GM23338 (cell line): ENCODE measurements around the gene RAB3B. TPM values are rescaled to one million over a fixed set of nuclear protein-coding genes. Genes with fewer than 3 reads are reported as not detected.

Experiments used
- ATAC-seq: fragments of 200-7000 bp; cut with Tn5 transposase; 3 replicates; pipeline ENCODE4 v1.9.1; 2020
- DNase-seq: peaks from one replicate; pipeline ENCODE4 v3.0.0-alpha.2; 2015; ENCODE audit warnings: low spot score
- H2AFZ ChIP-seq: fragments of 200-600 bp; sonication (generic); 2 replicates; pipeline ENCODE4 v1.8.0; 2016; ENCODE audit warnings: antibody characterized with exemption, mild to moderate bottlenecking, moderate library complexity
- H3F3A ChIP-seq: fragments of 200-600 bp; sonication (generic); replicated peaks from 2 replicates; pipeline ENCODE4 v1.8.0; 2017; ENCODE audit warnings: antibody characterized with exemption, mixed run types, low read depth
- H3K27ac ChIP-seq: fragments of 200-600 bp; sonication (generic); 2 replicates; pipeline ENCODE4 v1.6.1; 2016; ENCODE audit warnings: low read depth
- H3K27me3 ChIP-seq: fragments of 200-600 bp; sonication (generic); 2 replicates; pipeline ENCODE4 v1.8.0; 2016; ENCODE audit warnings: mild to moderate bottlenecking, mixed run types, moderate library complexity; ENCODE audit not compliant: insufficient read depth
- H3K36me3 ChIP-seq: fragments of 200-600 bp; sonication (generic); 2 replicates; pipeline ENCODE4 v1.8.0; 2016; ENCODE audit warnings: mild to moderate bottlenecking; ENCODE audit not compliant: insufficient read depth
- H3K4me1 ChIP-seq: fragments of 200-600 bp; sonication (generic); 2 replicates; pipeline ENCODE4 v1.8.0; 2016; ENCODE audit warnings: mild to moderate bottlenecking, moderate library complexity; ENCODE audit not compliant: insufficient read depth
- H3K4me2 ChIP-seq: fragments of 200-600 bp; sonication (generic); 2 replicates; pipeline ENCODE4 v1.7.1; 2017; ENCODE audit warnings: mixed run types
- H3K4me3 ChIP-seq: fragments of 200-600 bp; sonication (generic); 2 replicates; pipeline ENCODE4 v1.6.1; 2016; ENCODE audit warnings: mixed run types
- H3K79me2 ChIP-seq: fragments of 200-600 bp; sonication (generic); replicated peaks from 2 replicates; pipeline ENCODE4 v1.8.0; 2017; ENCODE audit warnings: mild to moderate bottlenecking; ENCODE audit not compliant: insufficient read depth
- H3K9me2 ChIP-seq: fragments of 200-600 bp; sonication (generic); 2 replicates; pipeline ENCODE4 v1.8.0; 2017; ENCODE audit not compliant: insufficient read depth
- H4K20me1 ChIP-seq: fragments of 200-600 bp; sonication (generic); replicated peaks from 2 replicates; pipeline ENCODE4 v1.8.0; 2017; ENCODE audit warnings: mild to moderate bottlenecking; ENCODE audit not compliant: insufficient read depth
- H3K27ac Mint-ChIP-seq: 2 replicates; pipeline ENCODE4 v1.8.0; 2020; ENCODE audit warnings: inconsistent platforms, mild to moderate bottlenecking, moderate library complexity, mixed read lengths
- H3K27me3 Mint-ChIP-seq: 3 replicates; pipeline ENCODE4 v1.8.0; 2022; ENCODE audit warnings: low read depth, mild to moderate bottlenecking, moderate library complexity, mixed read lengths, inconsistent platforms; ENCODE audit not compliant: insufficient read depth, poor library complexity
- H3K36me3 Mint-ChIP-seq: 3 replicates; pipeline ENCODE4 v1.8.0; 2021; ENCODE audit warnings: low read depth, mild to moderate bottlenecking, inconsistent platforms, moderate library complexity, mixed read lengths
- H3K4me1 Mint-ChIP-seq: 3 replicates; pipeline ENCODE4 v1.8.0; 2020; ENCODE audit warnings: mild to moderate bottlenecking, inconsistent platforms, mixed read lengths
- H3K4me3 Mint-ChIP-seq: 3 replicates; pipeline ENCODE4 v1.8.0; 2021; ENCODE audit warnings: moderate library complexity, mild to moderate bottlenecking, inconsistent platforms, mixed read lengths
- H3K9me3 Mint-ChIP-seq: 3 replicates; pipeline ENCODE4 v1.8.0; 2020; ENCODE audit warnings: moderate library complexity, mild to moderate bottlenecking, inconsistent platforms, mixed read lengths
- CREB1 ChIP-seq: fragments of 250-450 bp; sonication (Bioruptor Pico); IDR thresholded peaks from 2 replicates; pipeline ENCODE4 v1.5.0; 2020; ENCODE audit warnings: low read depth, mild to moderate bottlenecking, moderate library complexity
- EZH2 ChIP-seq: fragments of 200-600 bp; sonication (generic); IDR thresholded peaks from one replicate; pipeline ENCODE4 v1.8.0; 2017; ENCODE audit warnings: antibody characterized with exemption, mild to moderate bottlenecking, low read depth; ENCODE audit not compliant: unreplicated experiment
- EZH2phosphoT487 ChIP-seq: fragments of 200-600 bp; sonication (generic); IDR thresholded peaks from one replicate; pipeline ENCODE4 v1.8.1; 2018; ENCODE audit warnings: antibody characterized with exemption; ENCODE audit not compliant: unreplicated experiment
- JUNB ChIP-seq: IDR thresholded peaks from one replicate; pipeline ENCODE4 v1.6.1; 2016; ENCODE audit warnings: antibody characterized with exemption; ENCODE audit not compliant: unreplicated experiment
- ZNF331 ChIP-seq: fragments of 250-450 bp; sonication (Bioruptor Pico); IDR thresholded peaks from 2 replicates; pipeline ENCODE4 v1.5.0; 2020; ENCODE audit warnings: low read depth, mild to moderate bottlenecking, moderate library complexity
- polyA plus RNA-seq: library from polyadenylated mRNA; unstranded; fragments of >200 nt; fragmentation: Nextera tagmentation; extraction: Ambion mirVana; gene quantifications from 2 replicates; pipeline ENCODE4 v1.2.1, GENCODE V29; 2016
- total RNA-seq: library from RNA; depleted of rRNA; stranded (reverse); fragments of >200 nt; shearing (Covaris generic); gene quantifications from 2 replicates; pipeline ENCODE4 v1.2.3, GENCODE V29; 2014
- TF ChIP-seq, protein P1 (sequence below): fragments of 250-450 bp; sonication (Bioruptor Pico); IDR thresholded peaks from 2 replicates; pipeline ENCODE4 v1.5.0; 2020; ENCODE audit warnings: mild to moderate bottlenecking, moderate library complexity
- TF ChIP-seq, protein P2 (sequence below): IDR thresholded peaks from 2 replicates; pipeline ENCODE4 v1.6.1; 2016; ENCODE audit warnings: antibody characterized with exemption
- TF ChIP-seq, protein P3 (sequence below), 2 experiments: fragments of 200-600 bp in 1 of 2; sonication (generic) in 1 of 2; conservative IDR thresholded peaks; 2 replicates each; pipeline versions ENCODE4 v1.5.1 to v1.6.1; 2016 to 2017; ENCODE audit warnings: antibody characterized with exemption in 2 of 2, low read depth in 2 of 2, mild to moderate bottlenecking in 2 of 2, moderate library complexity in 1 of 2

Gene RAB3B
- total and polyA plus RNA-seq, 2 experiments from 2014 or later, result 18.3 to 37.9 TPM

DNA sequence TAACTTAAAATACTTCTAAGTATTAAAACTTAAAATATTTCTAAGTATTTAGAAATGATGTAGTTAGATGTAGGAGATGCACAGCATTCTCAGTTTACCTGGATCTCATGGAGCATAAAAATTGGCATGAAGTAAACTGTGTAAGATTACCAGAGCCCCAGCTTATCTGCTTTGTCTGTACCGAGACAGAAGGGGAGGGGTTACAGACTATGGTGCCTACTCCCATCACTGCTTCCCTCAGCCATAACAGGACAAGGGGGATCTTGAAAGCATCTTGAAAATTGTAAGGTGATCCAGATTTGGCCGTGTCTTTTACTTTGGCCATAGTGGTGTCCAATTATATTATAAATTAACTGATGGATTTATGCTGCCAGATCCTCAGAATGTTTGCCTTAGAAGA, 130.8 kb downstream of the RAB3B start (continued):
- TF ChIP-seq, protein P1, sequence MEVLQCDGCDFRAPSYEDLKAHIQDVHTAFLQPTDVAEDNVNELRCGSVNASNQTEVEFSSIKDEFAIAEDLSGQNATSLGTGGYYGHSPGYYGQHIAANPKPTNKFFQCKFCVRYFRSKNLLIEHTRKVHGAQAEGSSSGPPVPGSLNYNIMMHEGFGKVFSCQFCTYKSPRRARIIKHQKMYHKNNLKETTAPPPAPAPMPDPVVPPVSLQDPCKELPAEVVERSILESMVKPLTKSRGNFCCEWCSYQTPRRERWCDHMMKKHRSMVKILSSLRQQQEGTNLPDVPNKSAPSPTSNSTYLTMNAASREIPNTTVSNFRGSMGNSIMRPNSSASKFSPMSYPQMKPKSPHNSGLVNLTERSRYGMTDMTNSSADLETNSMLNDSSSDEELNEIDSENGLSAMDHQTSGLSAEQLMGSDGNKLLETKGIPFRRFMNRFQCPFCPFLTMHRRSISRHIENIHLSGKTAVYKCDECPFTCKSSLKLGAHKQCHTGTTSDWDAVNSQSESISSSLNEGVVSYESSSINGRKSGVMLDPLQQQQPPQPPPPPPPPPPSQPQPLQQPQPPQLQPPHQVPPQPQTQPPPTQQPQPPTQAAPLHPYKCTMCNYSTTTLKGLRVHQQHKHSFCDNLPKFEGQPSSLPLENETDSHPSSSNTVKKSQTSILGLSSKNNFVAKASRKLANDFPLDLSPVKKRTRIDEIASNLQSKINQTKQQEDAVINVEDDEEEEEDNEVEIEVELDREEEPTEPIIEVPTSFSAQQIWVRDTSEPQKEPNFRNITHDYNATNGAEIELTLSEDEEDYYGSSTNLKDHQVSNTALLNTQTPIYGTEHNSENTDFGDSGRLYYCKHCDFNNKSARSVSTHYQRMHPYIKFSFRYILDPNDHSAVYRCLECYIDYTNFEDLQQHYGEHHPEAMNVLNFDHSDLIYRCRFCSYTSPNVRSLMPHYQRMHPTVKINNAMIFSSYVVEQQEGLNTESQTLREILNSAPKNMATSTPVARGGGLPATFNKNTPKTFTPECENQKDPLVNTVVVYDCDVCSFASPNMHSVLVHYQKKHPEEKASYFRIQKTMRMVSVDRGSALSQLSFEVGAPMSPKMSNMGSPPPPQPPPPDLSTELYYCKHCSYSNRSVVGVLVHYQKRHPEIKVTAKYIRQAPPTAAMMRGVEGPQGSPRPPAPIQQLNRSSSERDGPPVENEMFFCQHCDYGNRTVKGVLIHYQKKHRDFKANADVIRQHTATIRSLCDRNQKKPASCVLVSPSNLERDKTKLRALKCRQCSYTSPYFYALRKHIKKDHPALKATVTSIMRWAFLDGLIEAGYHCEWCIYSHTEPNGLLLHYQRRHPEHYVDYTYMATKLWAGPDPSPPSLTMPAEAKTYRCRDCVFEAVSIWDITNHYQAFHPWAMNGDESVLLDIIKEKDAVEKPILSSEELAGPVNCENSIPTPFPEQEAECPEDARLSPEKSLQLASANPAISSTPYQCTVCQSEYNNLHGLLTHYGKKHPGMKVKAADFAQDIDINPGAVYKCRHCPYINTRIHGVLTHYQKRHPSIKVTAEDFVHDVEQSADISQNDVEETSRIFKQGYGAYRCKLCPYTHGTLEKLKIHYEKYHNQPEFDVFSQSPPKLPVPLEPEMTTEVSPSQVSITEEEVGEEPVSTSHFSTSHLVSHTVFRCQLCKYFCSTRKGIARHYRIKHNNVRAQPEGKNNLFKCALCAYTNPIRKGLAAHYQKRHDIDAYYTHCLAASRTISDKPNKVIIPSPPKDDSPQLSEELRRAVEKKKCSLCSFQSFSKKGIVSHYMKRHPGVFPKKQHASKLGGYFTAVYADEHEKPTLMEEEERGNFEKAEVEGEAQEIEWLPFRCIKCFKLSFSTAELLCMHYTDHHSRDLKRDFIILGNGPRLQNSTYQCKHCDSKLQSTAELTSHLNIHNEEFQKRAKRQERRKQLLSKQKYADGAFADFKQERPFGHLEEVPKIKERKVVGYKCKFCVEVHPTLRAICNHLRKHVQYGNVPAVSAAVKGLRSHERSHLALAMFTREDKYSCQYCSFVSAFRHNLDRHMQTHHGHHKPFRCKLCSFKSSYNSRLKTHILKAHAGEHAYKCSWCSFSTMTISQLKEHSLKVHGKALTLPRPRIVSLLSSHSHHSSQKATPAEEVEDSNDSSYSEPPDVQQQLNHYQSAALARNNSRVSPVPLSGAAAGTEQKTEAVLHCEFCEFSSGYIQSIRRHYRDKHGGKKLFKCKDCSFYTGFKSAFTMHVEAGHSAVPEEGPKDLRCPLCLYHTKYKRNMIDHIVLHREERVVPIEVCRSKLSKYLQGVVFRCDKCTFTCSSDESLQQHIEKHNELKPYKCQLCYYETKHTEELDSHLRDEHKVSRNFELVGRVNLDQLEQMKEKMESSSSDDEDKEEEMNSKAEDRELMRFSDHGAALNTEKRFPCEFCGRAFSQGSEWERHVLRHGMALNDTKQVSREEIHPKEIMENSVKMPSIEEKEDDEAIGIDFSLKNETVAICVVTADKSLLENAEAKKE (CRISPR knock-in tag), result no peak
- TF ChIP-seq ZNF331 (CRISPR knock-in tag) (no peak), CREB1 (CRISPR knock-in tag) (no peak), EZH2 (no peak), EZH2phosphoT487 (no peak)
- TF ChIP-seq, protein P2, sequence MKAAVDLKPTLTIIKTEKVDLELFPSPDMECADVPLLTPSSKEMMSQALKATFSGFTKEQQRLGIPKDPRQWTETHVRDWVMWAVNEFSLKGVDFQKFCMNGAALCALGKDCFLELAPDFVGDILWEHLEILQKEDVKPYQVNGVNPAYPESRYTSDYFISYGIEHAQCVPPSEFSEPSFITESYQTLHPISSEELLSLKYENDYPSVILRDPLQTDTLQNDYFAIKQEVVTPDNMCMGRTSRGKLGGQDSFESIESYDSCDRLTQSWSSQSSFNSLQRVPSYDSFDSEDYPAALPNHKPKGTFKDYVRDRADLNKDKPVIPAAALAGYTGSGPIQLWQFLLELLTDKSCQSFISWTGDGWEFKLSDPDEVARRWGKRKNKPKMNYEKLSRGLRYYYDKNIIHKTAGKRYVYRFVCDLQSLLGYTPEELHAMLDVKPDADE, result no peak

DNA sequence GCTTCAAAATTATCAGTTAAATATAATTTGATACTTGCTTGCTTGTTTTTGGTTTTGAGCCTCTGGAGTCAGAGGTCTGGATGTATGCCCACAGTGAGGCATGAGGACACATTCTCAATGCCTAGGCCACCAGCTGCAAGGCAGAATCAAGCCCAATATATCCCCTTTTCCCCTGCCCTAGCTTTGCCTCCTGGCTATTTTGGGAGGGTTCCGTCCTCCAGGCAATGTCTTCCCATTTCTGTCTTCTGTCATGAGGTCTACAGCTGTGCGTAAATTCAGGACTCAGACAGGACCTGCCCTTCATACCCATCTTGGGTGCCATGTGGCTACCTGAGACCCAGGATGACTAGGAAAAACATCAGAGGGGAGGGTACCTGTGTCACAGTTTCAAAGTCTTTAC, 131.2 kb downstream of the RAB3B start:
- peaks cover 81% of the 10 kb centered on the region for H3K79me2 ChIP-seq
- no peak overlapping the region for H2AFZ ChIP-seq
- no peaks in the 10 kb centered on the region for H3K36me3 ChIP-seq
- no peaks in the 10 kb centered on the region for H3K9me2 ChIP-seq
- H3K27ac ChIP-seq, result peak overlapping the region; percentile 34
- peak overlapping the region; percentile 13 for H3K4me3 ChIP-seq
- Mint-ChIP-seq H3K4me1 (peaks cover 46% of the 10 kb centered on the region; the same call in 2 of the 3 replicates), H3K36me3 (peaks cover 17% of the 10 kb centered on the region; the same call in 2 of the 3 replicates), H3K27me3 (no peaks in the 10 kb centered on the region), H3K9me3 (no peaks in the 10 kb centered on the region), H3K27ac (peak overlapping the region; percentile 93), H3K4me3 (no peak overlapping the region)
- H4K20me1 ChIP-seq, result peaks cover 4% of the 10 kb centered on the region; the same call in 1 of the 2 replicates
- DNase-seq (no peak), ATAC-seq (peak; percentile 56)
- H3F3A ChIP-seq, result no peaks in the 10 kb centered on the region
- peak overlapping the region; percentile 58 for H3K4me2 ChIP-seq
- H3K4me1 ChIP-seq, result peaks cover 40% of the 10 kb centered on the region
- no peaks in the 10 kb centered on the region for H3K27me3 ChIP-seq
- TF ChIP-seq CREB1 (CRISPR knock-in tag) (no peak), EZH2phosphoT487 (no peak), EZH2 (no peak), JUNB (no peak)
- TF ChIP-seq, protein P3, sequence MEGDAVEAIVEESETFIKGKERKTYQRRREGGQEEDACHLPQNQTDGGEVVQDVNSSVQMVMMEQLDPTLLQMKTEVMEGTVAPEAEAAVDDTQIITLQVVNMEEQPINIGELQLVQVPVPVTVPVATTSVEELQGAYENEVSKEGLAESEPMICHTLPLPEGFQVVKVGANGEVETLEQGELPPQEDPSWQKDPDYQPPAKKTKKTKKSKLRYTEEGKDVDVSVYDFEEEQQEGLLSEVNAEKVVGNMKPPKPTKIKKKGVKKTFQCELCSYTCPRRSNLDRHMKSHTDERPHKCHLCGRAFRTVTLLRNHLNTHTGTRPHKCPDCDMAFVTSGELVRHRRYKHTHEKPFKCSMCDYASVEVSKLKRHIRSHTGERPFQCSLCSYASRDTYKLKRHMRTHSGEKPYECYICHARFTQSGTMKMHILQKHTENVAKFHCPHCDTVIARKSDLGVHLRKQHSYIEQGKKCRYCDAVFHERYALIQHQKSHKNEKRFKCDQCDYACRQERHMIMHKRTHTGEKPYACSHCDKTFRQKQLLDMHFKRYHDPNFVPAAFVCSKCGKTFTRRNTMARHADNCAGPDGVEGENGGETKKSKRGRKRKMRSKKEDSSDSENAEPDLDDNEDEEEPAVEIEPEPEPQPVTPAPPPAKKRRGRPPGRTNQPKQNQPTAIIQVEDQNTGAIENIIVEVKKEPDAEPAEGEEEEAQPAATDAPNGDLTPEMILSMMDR (conservative IDR thresholded peaks at IDR 0.05; ENCODE audit: low read depth in 2 of 2), result no peak
- TF ChIP-seq, protein P2, result no peak
